GM15510 (cell line): ENCODE data around the gene DPH1.

Experiments
- POLR2A ChIP-seq: IDR thresholded peaks from 3 replicates; pipeline ENCODE4 v1.6.1; 2011; ENCODE audit warnings: borderline replicate concordance; ENCODE audit not compliant: insufficient read length; ENCODE audit errors: extremely low read depth

Gene DPH1

DNA sequence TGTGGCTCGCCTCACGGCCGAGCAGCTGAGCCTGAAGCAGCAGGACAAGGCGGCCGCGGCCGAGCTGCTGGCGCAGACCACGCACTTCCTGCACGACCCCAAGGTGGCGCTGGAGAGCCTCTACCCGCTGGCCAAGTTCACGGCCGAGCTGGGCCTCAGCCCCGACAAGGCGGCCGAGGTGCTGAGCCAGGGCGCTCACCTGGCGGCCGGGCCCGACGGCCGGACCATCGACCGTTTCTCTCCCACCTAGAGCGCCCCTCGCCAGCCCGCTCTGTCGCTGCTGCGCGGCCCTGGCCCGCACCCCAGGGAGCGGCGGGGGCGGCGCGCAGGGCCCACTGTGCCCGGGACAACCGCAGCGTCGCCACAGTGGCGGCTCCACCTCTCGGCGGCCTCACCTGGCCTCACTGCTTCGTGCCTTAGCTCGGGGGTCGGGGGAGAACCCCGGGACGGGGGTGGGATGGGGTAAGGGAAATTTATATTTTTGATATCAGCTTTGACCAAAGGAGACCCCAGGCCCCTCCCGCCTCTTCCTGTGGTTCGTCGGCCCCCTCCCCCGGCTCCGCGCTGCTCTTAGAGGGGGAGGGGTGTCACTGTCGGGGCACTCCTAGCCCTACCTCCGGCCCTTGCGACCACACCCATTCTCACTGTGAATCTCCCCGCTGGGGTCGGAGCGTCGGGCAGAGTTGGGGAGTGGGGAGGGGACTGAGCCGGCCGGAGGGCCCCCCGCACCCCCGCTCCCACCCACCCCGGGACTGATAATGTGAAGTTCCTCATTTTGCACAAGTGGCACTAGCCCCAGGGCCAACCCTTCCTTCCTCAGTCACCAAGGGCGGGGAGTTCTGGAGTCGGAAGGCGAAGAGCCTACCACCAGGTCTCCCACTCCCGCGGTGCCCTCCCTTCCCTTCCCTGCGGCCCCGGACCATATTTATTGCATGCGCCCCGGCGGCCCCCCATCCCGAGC lies 28.9 kb downstream of the DPH1 start:
- peak; percentile 35 for TF ChIP-seq POLR2A

DNA sequence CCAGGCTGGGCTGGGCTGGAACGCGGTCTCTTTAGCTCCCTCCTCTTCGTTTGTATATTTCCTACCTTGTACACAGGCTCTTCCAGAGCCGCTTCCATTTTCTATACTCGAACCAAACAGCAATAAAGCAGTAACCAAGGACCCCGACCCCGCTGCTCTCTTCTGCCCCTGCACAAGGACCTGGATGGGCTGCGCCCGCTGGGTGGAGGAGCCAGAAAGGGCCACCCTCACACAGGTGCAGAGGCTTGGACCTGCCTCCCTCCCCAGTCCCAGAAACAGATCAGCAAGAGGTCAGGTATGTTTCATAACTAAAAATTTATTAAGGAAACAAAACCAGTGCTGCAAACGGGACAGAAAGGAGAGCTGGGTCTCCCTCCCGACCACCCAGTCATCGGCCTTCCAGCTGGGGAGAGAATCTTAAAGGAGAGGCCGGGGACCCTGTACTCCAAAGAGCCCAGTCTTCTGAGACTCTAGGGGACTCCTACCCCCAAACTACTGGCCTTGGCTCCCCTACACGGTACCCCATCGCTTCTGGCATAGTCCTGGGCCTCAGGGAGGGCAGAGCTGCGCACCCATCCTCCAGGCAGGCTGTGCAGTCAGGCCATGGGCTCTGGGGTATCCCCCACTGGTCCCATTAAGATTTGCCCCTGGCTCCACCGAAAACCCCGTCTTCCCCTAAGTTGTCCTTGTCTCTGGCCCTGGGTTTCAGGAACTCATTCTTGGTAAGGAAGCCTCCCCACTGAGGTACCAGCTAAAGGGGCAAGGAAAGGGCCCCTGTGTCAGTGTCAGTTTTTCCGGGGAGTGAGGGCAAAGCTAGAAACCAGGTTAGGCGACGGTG lies 29.8 kb downstream of the DPH1 start:
- no peak for TF ChIP-seq POLR2A

DNA sequence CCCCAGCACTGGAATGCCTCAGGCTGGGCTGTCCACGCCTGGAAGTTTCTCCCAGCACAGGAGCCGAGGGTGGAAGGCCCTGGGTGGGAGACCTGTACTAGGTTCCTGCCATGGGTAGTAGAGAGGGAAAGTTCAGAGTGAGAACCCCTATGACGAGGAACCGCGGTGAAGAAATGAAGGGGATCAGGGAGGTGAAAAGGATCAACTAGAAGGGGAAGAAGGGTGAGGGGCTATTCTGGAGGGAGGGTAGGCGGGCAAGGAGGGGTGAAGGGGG lies 30.4 kb downstream of the DPH1 start:
- no peak for TF ChIP-seq POLR2A

DNA sequence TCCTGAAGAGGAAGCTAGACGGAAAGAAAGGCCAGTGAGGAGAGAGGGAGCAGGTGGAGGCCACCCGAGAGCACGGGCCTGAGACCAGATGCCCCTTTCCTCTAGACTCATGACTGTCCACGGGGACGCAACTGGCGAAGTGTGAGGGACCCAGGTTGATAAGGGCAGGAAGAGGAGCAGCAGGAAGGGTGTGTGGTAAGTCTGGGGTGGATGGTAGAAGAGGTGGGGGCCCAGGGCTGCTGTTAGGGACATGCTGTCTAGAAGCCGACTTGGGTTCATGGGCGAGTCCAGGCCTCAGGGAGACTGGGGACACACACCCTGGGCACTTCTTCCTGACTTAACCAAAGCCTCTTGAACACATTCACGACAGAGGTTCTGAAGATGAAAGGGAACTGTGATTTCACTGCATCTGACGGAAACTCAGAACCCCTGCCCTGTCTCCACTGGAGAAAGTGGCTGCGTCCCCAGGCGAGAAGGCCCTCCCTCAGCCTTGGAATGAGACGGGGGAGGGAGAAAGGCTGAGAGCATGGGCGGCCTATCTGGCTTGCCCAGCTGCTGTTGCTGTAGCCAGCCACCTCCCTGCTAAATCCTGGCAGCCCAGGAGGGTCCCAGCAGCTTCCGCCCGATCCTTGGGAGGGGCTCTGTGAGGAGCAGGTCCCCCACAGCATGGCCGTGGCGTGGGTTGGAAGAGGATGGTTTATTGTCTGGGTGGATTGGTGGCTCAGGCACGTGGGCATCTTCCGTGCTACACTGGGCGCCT lies 30.9 kb downstream of the DPH1 start:
- no peak for TF ChIP-seq POLR2A

DNA sequence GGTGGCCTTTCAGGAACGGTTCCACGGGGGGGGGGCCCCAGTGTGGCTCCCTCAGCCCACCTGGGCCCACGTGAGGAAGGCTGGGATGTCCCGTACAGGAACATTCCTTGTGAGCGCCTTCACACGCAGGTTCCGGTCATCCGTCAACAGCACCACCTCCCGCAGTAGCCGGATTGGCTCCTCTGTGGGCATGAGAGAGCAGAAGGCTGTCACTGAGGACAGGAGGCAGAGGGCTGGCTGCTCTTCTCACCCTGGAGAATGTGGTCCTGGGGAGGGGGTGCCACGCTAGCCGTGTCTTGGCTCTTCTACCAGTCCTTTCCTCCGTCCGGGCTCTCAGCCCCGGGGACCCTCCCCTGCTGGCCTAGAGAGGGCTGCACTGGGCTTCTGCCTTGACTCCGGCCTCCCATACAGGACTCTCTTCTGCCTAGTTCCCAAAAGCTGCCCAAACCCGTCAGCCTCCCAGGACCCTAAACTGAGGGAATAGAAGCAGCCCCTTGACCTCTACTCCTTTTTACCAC lies 31.5 kb downstream of the DPH1 start:
- no peak for TF ChIP-seq POLR2A

DNA sequence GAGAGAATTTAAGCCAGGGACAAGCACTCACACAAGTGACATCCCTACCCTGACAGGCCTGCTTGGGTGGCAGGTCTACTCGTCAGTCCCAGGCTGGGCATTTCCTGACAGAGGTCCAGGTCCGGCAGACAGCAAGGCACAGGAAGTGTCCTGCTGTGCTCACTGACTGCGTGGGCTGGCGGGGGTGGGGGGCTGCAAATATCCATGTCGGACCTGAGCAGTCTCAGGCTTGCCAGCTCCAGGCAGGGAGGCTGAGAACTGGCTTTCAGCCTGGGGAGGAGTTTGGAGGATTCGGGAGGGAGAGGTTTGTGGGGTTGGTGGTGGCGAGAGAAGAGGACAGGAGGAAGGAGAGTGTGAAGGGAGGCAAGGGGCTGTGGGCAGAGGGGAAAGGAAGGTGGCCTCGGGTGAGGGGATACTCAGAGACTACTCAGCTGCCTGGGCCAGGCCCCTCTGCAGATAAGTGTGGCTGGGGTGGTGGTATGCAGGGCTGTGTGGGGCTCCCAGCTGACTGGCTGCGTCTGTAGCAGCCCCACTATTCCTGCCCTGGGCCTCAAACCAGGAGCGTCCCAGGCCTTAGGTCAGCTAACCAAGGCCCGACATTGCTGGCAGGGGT lies 32.7 kb downstream of the DPH1 start:
- TF ChIP-seq POLR2A = no peak

DNA sequence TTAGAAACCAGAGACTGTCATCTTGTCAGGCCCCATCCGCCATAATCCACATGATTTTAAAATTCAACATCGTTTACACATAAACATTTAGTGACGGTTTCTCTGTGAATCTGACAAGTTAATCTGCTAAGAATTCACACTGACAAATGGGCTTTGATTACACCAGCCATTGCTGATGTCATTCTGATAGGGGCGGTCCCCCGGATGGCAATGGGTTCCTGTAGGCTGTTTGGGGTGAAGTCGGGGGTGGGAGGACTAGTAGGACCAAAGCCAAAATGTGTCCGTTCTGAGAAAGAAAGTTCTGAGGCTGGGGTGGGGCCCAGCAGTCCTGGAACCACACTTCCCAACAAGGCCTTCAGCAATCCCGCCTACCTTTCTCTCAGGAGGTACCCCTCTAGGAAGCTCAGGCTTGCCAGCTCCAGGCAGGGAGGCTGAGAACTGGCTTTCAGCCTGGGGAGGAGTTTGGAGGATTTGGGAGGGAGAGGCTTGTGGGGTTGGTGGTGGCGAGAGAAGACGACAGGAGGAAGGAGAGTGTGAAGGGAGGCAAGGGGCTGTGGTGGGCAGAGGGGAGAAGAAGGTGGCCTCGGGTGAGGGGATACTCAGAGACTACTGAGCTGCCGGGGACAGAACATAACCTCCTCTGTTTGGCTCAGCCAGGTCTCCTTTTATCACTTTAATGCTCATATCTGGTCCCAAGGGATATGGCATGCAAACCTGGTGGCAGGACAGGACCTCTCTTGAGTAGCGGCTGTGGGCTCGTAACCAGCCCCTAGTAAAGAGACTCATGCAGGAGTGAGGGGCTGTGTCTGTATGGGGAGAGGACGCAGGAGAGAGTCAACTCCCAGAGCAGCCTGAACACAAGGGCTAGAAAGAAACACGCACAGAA lies 33.6 kb downstream of the DPH1 start:
- TF ChIP-seq POLR2A = no peak

DNA sequence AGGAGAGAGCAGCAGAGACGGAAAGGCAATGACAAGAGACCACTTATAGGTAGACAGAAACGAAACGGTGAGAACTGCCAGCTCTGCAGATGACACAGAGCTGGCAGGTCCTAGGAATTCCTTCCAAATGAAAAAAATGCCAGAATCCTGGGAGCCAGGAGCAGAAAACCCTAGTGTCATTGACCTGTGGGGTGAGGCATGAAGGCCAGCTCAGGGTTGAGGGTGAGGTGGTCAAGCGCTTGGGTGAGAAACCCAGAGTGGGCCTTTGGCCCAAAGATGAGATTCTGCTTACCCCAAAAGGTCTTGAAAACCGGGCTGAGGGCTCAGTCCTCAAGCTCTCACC lies 34.2 kb downstream of the DPH1 start:
- no peak for TF ChIP-seq POLR2A

DNA sequence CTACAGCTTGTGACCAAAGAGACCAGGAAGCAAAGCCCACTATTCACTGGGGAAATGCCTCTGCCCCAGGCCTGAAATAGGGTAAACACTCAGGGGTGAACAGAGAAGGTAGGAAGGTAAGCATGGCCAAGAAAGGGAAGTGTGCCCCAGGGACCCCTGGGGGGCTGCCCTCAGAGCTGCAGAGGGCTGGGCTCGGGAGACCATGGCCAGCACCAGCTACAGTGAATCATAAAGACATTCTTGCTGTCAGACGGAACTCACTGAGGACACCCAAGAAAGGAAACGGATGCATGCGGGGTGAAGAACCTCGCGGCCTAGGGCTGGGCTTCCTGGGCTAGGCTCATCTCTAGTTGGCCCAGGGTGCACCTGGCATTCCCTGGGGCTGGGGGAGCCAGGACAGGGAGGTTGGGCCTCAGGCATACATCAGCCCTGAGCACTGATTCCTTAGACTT lies 34.6 kb downstream of the DPH1 start:
- no peak for TF ChIP-seq POLR2A

DNA sequence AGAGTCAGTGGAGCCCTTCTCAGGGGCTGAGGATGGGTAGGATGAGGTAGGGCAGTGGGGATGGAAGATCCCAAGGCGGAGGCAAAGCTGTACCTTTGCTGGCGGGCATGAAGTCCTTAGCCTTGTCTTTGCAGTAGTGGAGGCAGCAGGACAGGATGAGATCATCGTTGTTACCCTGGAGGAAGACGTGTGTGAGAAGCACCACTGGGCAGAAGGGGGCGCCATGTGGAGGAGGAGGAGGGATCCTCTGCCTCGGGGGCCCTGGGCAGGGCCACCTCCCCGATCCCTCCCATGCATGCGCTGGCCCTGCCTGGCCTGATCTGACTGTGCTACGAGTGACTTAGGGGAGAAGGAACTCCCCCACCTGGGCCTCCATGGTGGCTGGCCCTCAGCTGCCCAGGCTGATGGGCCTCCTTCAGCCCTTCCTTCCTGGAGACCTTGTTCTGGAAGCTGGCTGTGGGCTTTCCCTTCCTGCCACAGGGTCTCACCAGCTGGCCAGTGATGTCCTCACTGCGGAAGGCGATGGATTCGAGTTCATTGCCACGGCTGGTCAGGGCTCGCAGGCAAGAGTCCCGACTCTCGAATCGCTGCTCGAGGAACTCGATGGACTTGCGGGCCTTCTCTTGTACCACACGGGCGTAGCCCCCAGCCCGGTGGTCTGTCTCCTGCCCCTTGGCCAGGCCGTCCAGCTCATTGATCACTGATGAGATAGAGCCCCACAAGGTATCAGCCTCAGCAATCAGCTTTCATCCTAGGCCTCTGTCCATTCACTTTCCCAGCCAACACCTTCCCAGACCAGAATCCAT lies 35.2 kb downstream of the DPH1 start:
- TF ChIP-seq POLR2A = peak; percentile 17

DNA sequence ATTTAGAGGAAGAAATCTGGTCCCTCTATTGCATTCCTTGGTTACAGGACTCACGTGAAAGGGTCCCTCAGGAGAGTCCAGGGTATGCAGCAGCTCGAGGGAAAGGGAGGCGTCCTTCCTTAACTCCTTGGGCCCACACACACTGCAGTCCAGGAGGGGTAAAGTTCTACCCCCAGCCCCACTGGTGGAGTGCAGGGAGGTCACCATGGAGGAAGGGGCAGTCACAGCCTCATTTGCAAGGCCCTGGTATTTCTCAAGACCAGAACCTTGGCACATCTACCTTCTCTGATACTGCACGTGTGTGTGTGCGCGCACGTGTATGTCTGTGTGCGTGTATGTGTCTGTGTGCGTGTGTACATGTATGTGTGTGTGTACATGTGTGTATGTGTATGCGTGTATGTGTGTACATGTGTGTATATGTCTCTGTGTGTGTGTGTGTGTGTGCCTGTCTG lies 36.0 kb downstream of the DPH1 start:
- no peak for TF ChIP-seq POLR2A

DNA sequence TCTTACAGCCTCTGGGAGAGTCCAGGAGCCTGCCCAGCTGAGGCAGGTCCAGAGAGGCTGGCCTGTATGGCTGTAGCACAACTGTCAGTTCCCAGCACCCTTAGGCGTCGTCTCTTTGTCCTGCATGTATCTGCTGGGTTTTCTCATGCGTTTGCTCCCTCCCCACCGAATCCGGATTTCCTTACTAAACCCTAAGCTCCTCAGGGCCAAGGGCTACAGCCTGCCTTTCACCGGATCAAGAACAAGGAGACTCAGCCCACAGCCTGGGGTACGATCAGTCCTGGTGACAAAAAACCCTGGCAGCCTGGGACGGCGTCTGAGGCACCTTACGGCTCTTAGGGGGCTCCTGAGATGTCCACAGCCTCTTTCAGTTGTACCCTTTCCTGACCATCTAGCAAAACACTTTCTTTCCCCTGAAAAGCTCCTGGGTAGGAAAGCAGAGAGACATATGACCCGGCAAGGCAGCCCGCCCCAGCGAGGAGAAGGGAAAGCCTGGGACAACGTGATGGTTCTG lies 37.2 kb downstream of the DPH1 start:
- TF ChIP-seq POLR2A = no peak

DNA sequence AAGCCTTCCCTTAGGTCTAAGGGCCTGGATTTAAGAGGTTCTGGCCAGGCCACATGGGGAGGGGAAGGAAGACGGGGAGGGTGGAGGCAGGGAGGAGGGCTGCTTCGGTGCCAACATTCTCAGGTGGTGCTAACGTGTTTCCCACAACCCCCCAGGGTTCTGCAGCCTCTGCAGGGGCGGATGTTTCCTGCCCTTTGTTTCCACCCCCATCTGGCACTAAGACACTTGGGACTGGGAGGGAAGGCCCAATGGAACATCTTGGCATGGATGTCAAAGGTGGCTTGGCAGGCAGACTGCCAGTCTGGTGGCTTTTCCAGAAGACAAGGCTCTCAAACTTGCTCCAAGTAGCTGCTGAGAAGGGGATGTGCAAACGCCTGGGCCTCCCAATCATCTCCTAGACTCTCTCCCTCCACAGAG lies 37.7 kb downstream of the DPH1 start:
- TF ChIP-seq POLR2A = no peak

DNA sequence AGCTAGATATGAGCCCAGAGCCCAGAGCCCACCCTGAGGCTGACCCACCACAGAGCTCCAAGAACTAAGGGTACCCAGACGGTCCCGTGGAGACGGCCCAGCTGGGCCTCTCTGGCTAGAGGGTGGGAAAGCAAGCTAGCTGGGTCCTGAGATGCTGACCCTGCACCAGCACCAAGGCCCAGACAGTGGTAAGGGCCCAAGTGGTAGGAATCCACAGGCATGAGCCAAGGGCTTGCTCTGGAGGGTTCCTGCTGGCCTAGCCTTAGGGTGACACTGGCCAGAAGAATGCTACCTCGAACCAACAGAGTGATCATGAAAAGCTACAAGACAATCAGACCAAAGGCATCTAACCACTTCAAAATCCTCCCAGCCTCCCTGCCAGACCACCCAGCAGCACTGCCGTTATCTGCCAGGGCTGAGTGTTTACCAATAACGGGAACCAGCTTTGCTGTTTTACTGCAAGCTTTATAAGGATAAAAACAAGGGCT lies 38.1 kb downstream of the DPH1 start:
- TF ChIP-seq POLR2A = no peak
